Hepatocyte (in vitro differentiated cells): ENCODE results near the gene ZBTB7C. TPM values are rescaled to one million over a fixed set of nuclear protein-coding genes. Genes with fewer than 3 reads are reported as not detected.

Experiments used
- DNase-seq: peaks from one replicate; pipeline ENCODE4 v3.0.0-alpha.2; 2016; ENCODE audit warnings: low spot score
- H2AFZ ChIP-seq: fragments of 200-600 bp; sonication (generic); 2 replicates; pipeline ENCODE4 v1.6.0; 2016; ENCODE audit warnings: antibody characterized with exemption, mild to moderate bottlenecking
- H3K27ac ChIP-seq: fragments of 200-600 bp; sonication (generic); 2 replicates; pipeline ENCODE4 v1.5.1; 2016; ENCODE audit warnings: mild to moderate bottlenecking
- H3K27me3 ChIP-seq: fragments of 200-600 bp; sonication (generic); 2 replicates; pipeline ENCODE4 v1.6.1; 2016
- H3K36me3 ChIP-seq: fragments of 200-600 bp; sonication (generic); replicated peaks from 2 replicates; pipeline ENCODE4 v1.5.1; 2016; ENCODE audit warnings: low read depth; ENCODE audit not compliant: insufficient read depth
- H3K4me1 ChIP-seq: fragments of 200-600 bp; sonication (generic); 2 replicates; pipeline ENCODE4 v1.5.1; 2016; ENCODE audit warnings: mild to moderate bottlenecking, moderate library complexity; ENCODE audit not compliant: insufficient read depth
- H3K4me2 ChIP-seq: fragments of 200-600 bp; sonication (generic); 2 replicates; pipeline ENCODE4 v1.6.0; 2016
- H3K4me3 ChIP-seq: fragments of 200-600 bp; sonication (generic); 2 replicates; pipeline ENCODE4 v1.5.1; 2016; ENCODE audit warnings: mild to moderate bottlenecking
- H3K79me2 ChIP-seq: fragments of 200-600 bp; sonication (generic); 2 replicates; pipeline ENCODE4 v1.6.0; 2017; ENCODE audit warnings: mild to moderate bottlenecking
- H3K9me2 ChIP-seq: fragments of 200-600 bp; sonication (generic); replicated peaks from 2 replicates; pipeline ENCODE4 v1.6.0; 2017; ENCODE audit warnings: mild to moderate bottlenecking; ENCODE audit not compliant: insufficient read depth
- H3K9me3 ChIP-seq: fragments of 200-600 bp; sonication (generic); 2 replicates; pipeline ENCODE4 v1.5.1; 2016; ENCODE audit warnings: low read depth, mild to moderate bottlenecking
- H4K20me1 ChIP-seq: fragments of 200-600 bp; sonication (generic); 2 replicates; pipeline ENCODE4 v1.6.0; 2016; ENCODE audit warnings: mild to moderate bottlenecking; ENCODE audit not compliant: insufficient read depth, poor library complexity, severe bottlenecking
- CTCF ChIP-seq: fragments of 200-600 bp; sonication (generic); IDR thresholded peaks from 2 replicates; pipeline ENCODE4 v1.5.1; 2016; ENCODE audit warnings: antibody characterized with exemption, mild to moderate bottlenecking; ENCODE audit not compliant: poor library complexity
- EZH2 ChIP-seq: fragments of 200-600 bp; sonication (generic); IDR thresholded peaks from 2 replicates; pipeline ENCODE4 v1.6.1; 2016; ENCODE audit warnings: antibody characterized with exemption, mild to moderate bottlenecking, borderline replicate concordance
- EZH2phosphoT487 ChIP-seq: fragments of 200-600 bp; sonication (generic); IDR thresholded peaks from one replicate; pipeline ENCODE4 v1.6.1; 2018; ENCODE audit warnings: antibody characterized with exemption, mild to moderate bottlenecking, low read depth, moderate library complexity; ENCODE audit not compliant: unreplicated experiment, severe bottlenecking
- WGBS: methylation state at CpG from one replicate; pipeline ENCODE4 v1.1.6; 2016; ENCODE audit warnings: low lambda C conversion rate; ENCODE audit errors: missing lambda C conversion rate; 5-methylcytosine and 5-hydroxymethylcytosine counted together
- polyA plus RNA-seq: library from polyadenylated mRNA; unstranded; fragments of >200 nt; fragmentation: Nextera tagmentation; extraction: Ambion mirVana; gene quantifications from 2 replicates; pipeline ENCODE4 v1.2.1, GENCODE V29; 2016
- total RNA-seq: library from RNA; depleted of rRNA; stranded (reverse); fragments of >200 nt; gene quantifications from 2 replicates; pipeline ENCODE4 v1.2.3, GENCODE V29; 2014

The ZBTB7C gene
- total and polyA plus RNA-seq, 2 experiments from 2014 or later: 0.70 to 1.0 TPM

GRCh38 chr18:48113691-48114090, 295.5 kb downstream of the ZBTB7C start:
- Histone ChIP-seq H3K9me3 (no peaks in the 10 kb centered on the region), H3K27ac (no peak overlapping the region), H3K27me3 (no peaks in the 10 kb centered on the region), H3K4me2 (no peak overlapping the region), H3K79me2 (no peaks in the 10 kb centered on the region), H4K20me1 (no peaks in the 10 kb centered on the region), H2AFZ (no peak overlapping the region), H3K4me3 (no peak overlapping the region), H3K36me3 (no peaks in the 10 kb centered on the region), H3K4me1 (no peaks in the 10 kb centered on the region), H3K9me2 (no peaks in the 10 kb centered on the region)
- DNase-seq: no peak
- 87% methylated on average over 8 of the region's 8 CpGs for WGBS
- no peak for TF ChIP-seq EZH2phosphoT487

- Histone ChIP-seq H2AFZ (no peak overlapping the region), H4K20me1 (no peaks in the 10 kb centered on the region), H3K4me3 (no peak overlapping the region), H3K27ac (no peak overlapping the region), H3K36me3 (no peaks in the 10 kb centered on the region), H3K79me2 (no peaks in the 10 kb centered on the region), H3K4me2 (no peak overlapping the region), H3K27me3 (no peaks in the 10 kb centered on the region), H3K9me2 (no peaks in the 10 kb centered on the region), H3K9me3 (no peaks in the 10 kb centered on the region), H3K4me1 (no peaks in the 10 kb centered on the region)
- WGBS: 57% methylated on average over 5 of the region's 5 CpGs
- TF ChIP-seq EZH2: no peak
- TF ChIP-seq EZH2phosphoT487: no peak
- no peak for DNase-seq
Observed at GRCh38 chr18:48111587-48111986, 297.6 kb downstream of the ZBTB7C start.

- Histone ChIP-seq H4K20me1 (no peaks in the 10 kb centered on the region), H3K9me2 (no peaks in the 10 kb centered on the region), H3K27ac (no peak overlapping the region), H3K4me1 (no peaks in the 10 kb centered on the region), H3K36me3 (no peaks in the 10 kb centered on the region), H3K27me3 (no peaks in the 10 kb centered on the region), H3K79me2 (no peaks in the 10 kb centered on the region), H3K4me2 (no peak overlapping the region), H3K9me3 (no peaks in the 10 kb centered on the region), H3K4me3 (no peak overlapping the region), H2AFZ (no peak overlapping the region)
- 86% methylated on average over 7 of the region's 7 CpGs for WGBS
- no peak for DNase-seq
- TF ChIP-seq CTCF: no peak
- TF ChIP-seq EZH2phosphoT487: no peak
- no peak for TF ChIP-seq EZH2
Observed at GRCh38 chr18:48110797-48111196, 298.4 kb downstream of the ZBTB7C start.

- H3K27ac ChIP-seq: no peak overlapping the region
- no peak overlapping the region for H2AFZ ChIP-seq
- H4K20me1 ChIP-seq: no peaks in the 10 kb centered on the region
- no peaks in the 10 kb centered on the region for H3K79me2 ChIP-seq
- H3K4me1 ChIP-seq: no peaks in the 10 kb centered on the region
- DNase-seq: no peak
- 92% methylated on average over 6 of the region's 6 CpGs for WGBS
- no peaks in the 10 kb centered on the region for H3K9me3 ChIP-seq
- H3K36me3 ChIP-seq: no peaks in the 10 kb centered on the region
- H3K4me2 ChIP-seq: no peak overlapping the region
- H3K9me2 ChIP-seq: no peaks in the 10 kb centered on the region
- no peaks in the 10 kb centered on the region for H3K27me3 ChIP-seq
- H3K4me3 ChIP-seq: no peak overlapping the region
- TF ChIP-seq EZH2phosphoT487 (no peak), CTCF (no peak), EZH2 (no peak)
Observed at GRCh38 chr18:48109961-48110493, 299.2 kb downstream of the ZBTB7C start.
